Sigmoid colon (tissue), 7 donors: ENCODE results near the gene PMP22. TPM values are rescaled to one million over a fixed set of nuclear protein-coding genes. Genes with fewer than 3 reads are reported as not detected.

Experiments
- DNase-seq: peaks from one replicate; pipeline ENCODE4 v3.0.0-alpha.2; 2019
- H3K27ac ChIP-seq, 4 donors: fragments of 200-600 bp; sonication (generic); one replicate each; pipeline ENCODE4 v1.5.1; 2016 to 2019; ENCODE audit warnings: mild to moderate bottlenecking in 1 of 4
- H3K27me3 ChIP-seq, 3 donors: fragments of 200-600 bp; sonication (generic); one replicate each; pipeline ENCODE4 v1.5.1; 2019; ENCODE audit warnings: mild to moderate bottlenecking in 1 of 3
- H3K36me3 ChIP-seq, 4 donors: fragments of 200-600 bp; sonication (generic); one replicate each; pipeline ENCODE4 v1.5.1; 2016 to 2019
- H3K4me1 ChIP-seq, 4 donors: fragments of 200-600 bp; sonication (generic); one replicate each; pipeline ENCODE4 v1.5.1; 2017 to 2019
- H3K4me3 ChIP-seq, 4 donors: fragments of 200-600 bp; sonication (generic); one replicate each; pipeline ENCODE4 v1.5.1; 2017 to 2019; ENCODE audit warnings: mild to moderate bottlenecking in 2 of 4, moderate library complexity in 1 of 4
- H3K9me3 ChIP-seq, 4 donors: fragments of 200-600 bp in 3 of 4; sonication (generic) in 3 of 4; one replicate each; pipeline versions ENCODE4 v1.5.1 to v1.6.1; 2013 to 2019
- EP300 ChIP-seq, 4 donors: sonication (generic); formaldehyde crosslinking; IDR thresholded peaks; one replicate each; pipeline ENCODE4 v1.6.1; 2017; ENCODE audit warnings: antibody characterized with exemption in 4 of 4
- POLR2A ChIP-seq, 2 donors: fragments of 450-650 bp; IDR thresholded peaks; one replicate each; pipeline ENCODE4 v1.6.1; 2016; ENCODE audit warnings: antibody characterized with exemption in 2 of 2, mild to moderate bottlenecking in 2 of 2, moderate library complexity in 2 of 2
- POLR2AphosphoS5 ChIP-seq, 4 donors: sonication (generic); formaldehyde crosslinking; IDR thresholded peaks; one replicate each; pipeline ENCODE4 v1.6.1; 2017; ENCODE audit warnings: antibody characterized with exemption in 4 of 4
- WGBS, 2 donors: extraction: QIAGEN DNeasy Blood & Tissue Kit; methylation state at CpG; one replicate each; pipeline ENCODE4 v1.1.7; 2013; 5-methylcytosine and 5-hydroxymethylcytosine counted together
- intact Hi-C: fragments of 100-400 bp; cut with DNase I; formaldehyde crosslinking; loops from one replicate; pipeline ENCODE4 v1.15.1; 2023
- polyA plus RNA-seq, 3 donors: library from polyadenylated mRNA; stranded (reverse); fragments of 200-250 nt; gene quantifications; one replicate each; pipeline ENCODE4 v1.2.3, GENCODE V29; 2013
- total RNA-seq, 4 donors: library from RNA; depleted of rRNA; stranded (reverse); fragments of >200 nt; gene quantifications; one replicate each; pipeline ENCODE4 v1.1.0, GENCODE V29; 2016
- TF ChIP-seq, protein P1 (sequence below), 4 experiments: fragments of 450-650 bp in 3 of 4; fragments of 200-600 bp in 1 of 4; IDR thresholded peaks; one replicate each; pipeline ENCODE4 v1.5.1; 2016 to 2019; ENCODE audit warnings: antibody characterized with exemption in 4 of 4, mild to moderate bottlenecking in 3 of 4, moderate library complexity in 2 of 4
- donor health status: healthy with polysubstance abuse.
- donor health status: Bipolar disorder and iron deficiency.
- donor health status: healthy.

The PMP22 gene
- total and polyA plus RNA-seq, 7 donors, result 25.2 to 350 (median 125) TPM

DNA sequence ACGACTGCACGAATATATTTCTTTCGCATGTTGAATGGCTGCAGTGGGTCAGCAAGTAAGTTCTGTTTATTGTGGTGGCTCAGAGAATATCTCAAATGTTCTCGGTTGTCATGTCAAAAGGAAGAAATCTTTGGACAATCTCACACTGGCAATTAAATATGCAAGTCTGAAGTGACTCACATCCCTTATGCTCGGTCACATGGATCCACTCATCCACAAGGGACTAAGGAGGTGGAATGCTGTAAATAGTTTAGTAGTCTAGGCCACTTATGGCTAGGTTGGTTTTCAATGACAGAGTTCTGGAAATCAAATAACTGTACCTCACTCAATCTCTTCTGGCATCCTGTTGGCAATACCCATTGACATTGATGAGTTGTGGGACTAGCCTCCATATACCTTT lies 33.0 kb upstream of the PMP22 start:
- Histone ChIP-seq H3K4me1 (peaks cover 0 to 17% (median 12%) of the 10 kb centered on the region in 4 donors), H3K27ac (no peak overlapping the region), H3K9me3 (no peaks in the 10 kb centered on the region), H3K27me3 (no peaks in the 10 kb centered on the region), H3K36me3 (no peaks in the 10 kb centered on the region), H3K4me3 (no peak overlapping the region)
- DNase-seq, result no peak
- intact Hi-C loops, result no loop called here
- no peak for TF ChIP-seq POLR2A (IDR thresholded peaks at IDR 0.05)
- no peak for TF ChIP-seq EP300 (IDR thresholded peaks at IDR 0.05)
- TF ChIP-seq, protein P1, sequence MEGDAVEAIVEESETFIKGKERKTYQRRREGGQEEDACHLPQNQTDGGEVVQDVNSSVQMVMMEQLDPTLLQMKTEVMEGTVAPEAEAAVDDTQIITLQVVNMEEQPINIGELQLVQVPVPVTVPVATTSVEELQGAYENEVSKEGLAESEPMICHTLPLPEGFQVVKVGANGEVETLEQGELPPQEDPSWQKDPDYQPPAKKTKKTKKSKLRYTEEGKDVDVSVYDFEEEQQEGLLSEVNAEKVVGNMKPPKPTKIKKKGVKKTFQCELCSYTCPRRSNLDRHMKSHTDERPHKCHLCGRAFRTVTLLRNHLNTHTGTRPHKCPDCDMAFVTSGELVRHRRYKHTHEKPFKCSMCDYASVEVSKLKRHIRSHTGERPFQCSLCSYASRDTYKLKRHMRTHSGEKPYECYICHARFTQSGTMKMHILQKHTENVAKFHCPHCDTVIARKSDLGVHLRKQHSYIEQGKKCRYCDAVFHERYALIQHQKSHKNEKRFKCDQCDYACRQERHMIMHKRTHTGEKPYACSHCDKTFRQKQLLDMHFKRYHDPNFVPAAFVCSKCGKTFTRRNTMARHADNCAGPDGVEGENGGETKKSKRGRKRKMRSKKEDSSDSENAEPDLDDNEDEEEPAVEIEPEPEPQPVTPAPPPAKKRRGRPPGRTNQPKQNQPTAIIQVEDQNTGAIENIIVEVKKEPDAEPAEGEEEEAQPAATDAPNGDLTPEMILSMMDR (IDR thresholded peaks at IDR 0.05), result no peak
- TF ChIP-seq POLR2AphosphoS5 (IDR thresholded peaks at IDR 0.05), result no peak
- 76 to 84% methylated on average over 5 of the region's 5 CpGs for WGBS, 2 donors

DNA sequence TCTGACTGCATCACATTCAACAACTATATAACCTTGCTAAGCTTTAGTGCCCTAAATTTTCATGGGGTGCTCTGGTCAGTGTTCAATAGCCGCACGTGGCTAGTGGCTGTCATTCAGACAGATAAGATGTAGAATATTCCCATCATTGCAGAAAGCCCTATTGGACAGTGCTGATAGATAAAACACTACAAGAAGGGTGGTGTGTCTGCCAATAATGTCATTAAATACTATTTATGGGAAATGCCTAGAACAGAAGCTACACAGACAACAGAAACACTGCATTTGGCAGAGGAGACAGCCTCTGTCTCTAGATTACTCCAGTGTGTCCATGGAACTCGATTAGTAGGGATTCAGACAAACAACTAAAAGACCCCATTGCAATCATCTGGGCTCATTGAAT lies 28.4 kb upstream of the PMP22 start:
- 81 to 85% methylated on average over 3 of the region's 3 CpGs for WGBS, 2 donors

DNA sequence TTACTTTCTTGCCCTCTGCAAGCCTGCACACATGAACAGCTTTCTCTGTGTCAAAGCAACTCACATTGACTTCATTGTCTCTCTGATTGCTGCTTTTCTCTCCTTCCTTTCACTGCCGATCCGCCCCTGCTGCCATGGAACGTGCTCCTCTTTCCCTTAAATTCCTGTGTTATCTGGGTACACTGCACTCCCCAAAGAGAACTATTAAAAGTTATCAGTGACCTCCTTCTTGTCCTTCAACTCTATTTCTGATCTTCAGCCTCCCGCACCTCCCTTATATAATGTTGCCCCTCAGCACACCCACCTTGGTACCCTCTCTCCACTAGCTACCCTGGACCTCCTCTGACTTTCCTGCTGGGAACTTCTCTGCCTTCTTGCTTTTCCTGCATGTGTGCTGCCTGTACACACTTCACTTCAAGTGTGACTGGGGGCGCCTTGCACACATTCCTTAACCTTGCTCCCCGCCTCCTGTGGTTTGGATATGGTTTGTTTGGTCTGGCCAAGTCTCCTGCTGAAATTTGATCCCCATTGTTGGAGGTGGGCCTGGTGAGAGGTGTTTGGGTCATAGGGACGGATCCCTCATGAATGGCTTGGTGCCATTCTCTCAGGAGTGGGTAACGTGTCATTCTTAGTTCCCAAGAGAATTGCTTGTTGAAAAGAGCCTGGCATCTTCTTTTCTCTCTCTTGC lies 26.7 kb upstream of the PMP22 start:
- Histone ChIP-seq H3K27ac (no peak overlapping the region), H3K9me3 (no peaks in the 10 kb centered on the region), H3K27me3 (no peaks in the 10 kb centered on the region), H3K4me1 (peaks cover 0 to 22% (median 21%) of the 10 kb centered on the region in 4 donors), H3K36me3 (no peaks in the 10 kb centered on the region), H3K4me3 (no peak overlapping the region)
- no peak for TF ChIP-seq POLR2AphosphoS5 (IDR thresholded peaks at IDR 0.05)
- TF ChIP-seq, protein P1 (IDR thresholded peaks at IDR 0.05), result no peak
- TF ChIP-seq POLR2A (IDR thresholded peaks at IDR 0.05), result no peak
- no peak for TF ChIP-seq EP300 (IDR thresholded peaks at IDR 0.05)
- WGBS, 2 donors, result 86 to 89% methylated on average over 8 of the region's 8 CpGs
- DNase-seq, result no peak
- intact Hi-C loops, result no loop called here

More for the DNA sequence above, 28.4 kb upstream of the PMP22 start:
- DNase-seq, result no peak
- Histone ChIP-seq H3K4me1 (peaks cover 0 to 9% (median 9%) of the 10 kb centered on the region in 4 donors), H3K4me3 (no peak overlapping the region), H3K9me3 (no peaks in the 10 kb centered on the region), H3K27me3 (no peaks in the 10 kb centered on the region), H3K36me3 (no peaks in the 10 kb centered on the region), H3K27ac (no peak overlapping the region)
- intact Hi-C loops, result no loop called here
- TF ChIP-seq EP300 (IDR thresholded peaks at IDR 0.05) (no peak), POLR2AphosphoS5 (IDR thresholded peaks at IDR 0.05) (no peak), POLR2A (IDR thresholded peaks at IDR 0.05) (no peak)
- TF ChIP-seq, protein P1 (IDR thresholded peaks at IDR 0.05), result no peak

DNA sequence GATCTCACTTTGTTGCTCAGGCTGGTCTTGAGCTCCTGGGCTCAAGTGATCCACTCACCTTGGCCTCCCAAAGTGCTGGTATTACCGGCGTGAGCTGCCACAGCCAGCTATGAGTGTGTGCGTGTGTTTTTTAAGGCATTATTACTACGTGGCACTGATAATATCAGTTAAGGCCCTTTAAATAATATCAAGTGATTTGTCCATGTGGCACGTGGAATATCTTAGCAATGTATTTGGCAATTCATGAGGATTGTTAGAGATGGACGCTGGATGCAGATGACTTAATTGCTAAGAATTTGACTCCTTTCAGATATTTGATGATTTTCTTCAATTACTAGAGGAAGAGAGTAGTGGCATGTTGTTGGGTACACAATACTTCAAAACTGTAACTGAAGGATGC lies 25.5 kb upstream of the PMP22 start:
- no peak for TF ChIP-seq EP300 (IDR thresholded peaks at IDR 0.05)

GRCh38 chr17:15289285-15290183 lies 24.4 kb upstream of the PMP22 start:
- TF ChIP-seq EP300 (IDR thresholded peaks at IDR 0.05), result no peak
- TF ChIP-seq POLR2A (IDR thresholded peaks at IDR 0.05), result no peak
- intact Hi-C loops, result no loop called here
- Histone ChIP-seq H3K4me1 (peaks cover 0 to 29% (median 21%) of the 10 kb centered on the region in 4 donors), H3K27ac (no peak overlapping the region), H3K27me3 (no peaks in the 10 kb centered on the region), H3K9me3 (no peaks in the 10 kb centered on the region), H3K36me3 (no peaks in the 10 kb centered on the region), H3K4me3 (no peak overlapping the region)
- WGBS, 2 donors, result 65 to 77% methylated on average over 22 of the region's 22 CpGs
- no peak for DNase-seq

More for the DNA sequence above, 25.5 kb upstream of the PMP22 start:
- H3K9me3 ChIP-seq, result no peaks in the 10 kb centered on the region
- H3K27ac ChIP-seq, result no peak overlapping the region
- WGBS, 2 donors, result 91 to 92% methylated on average over 6 of the region's 6 CpGs
- no peaks in the 10 kb centered on the region for H3K27me3 ChIP-seq
- H3K36me3 ChIP-seq, result no peaks in the 10 kb centered on the region
- H3K4me1 ChIP-seq, result peaks cover 0 to 26% (median 21%) of the 10 kb centered on the region in 4 donors
- intact Hi-C loops, result no loop called here
- no peak for DNase-seq
- H3K4me3 ChIP-seq, result no peak overlapping the region
